ENCODE results near the gene SLTM. TPM values are rescaled to one million over a fixed set of nuclear protein-coding genes. Genes with fewer than 3 reads are reported as not detected.
"Not testable (repeated sequence)": the region's sequence is repeated elsewhere in the genome, so short reads cannot be mapped to it uniquely, and the experiment has no call there.

The SLTM gene
- total RNA-seq, 2 experiments from 2014 or later: 103 to 129 TPM

DNA sequence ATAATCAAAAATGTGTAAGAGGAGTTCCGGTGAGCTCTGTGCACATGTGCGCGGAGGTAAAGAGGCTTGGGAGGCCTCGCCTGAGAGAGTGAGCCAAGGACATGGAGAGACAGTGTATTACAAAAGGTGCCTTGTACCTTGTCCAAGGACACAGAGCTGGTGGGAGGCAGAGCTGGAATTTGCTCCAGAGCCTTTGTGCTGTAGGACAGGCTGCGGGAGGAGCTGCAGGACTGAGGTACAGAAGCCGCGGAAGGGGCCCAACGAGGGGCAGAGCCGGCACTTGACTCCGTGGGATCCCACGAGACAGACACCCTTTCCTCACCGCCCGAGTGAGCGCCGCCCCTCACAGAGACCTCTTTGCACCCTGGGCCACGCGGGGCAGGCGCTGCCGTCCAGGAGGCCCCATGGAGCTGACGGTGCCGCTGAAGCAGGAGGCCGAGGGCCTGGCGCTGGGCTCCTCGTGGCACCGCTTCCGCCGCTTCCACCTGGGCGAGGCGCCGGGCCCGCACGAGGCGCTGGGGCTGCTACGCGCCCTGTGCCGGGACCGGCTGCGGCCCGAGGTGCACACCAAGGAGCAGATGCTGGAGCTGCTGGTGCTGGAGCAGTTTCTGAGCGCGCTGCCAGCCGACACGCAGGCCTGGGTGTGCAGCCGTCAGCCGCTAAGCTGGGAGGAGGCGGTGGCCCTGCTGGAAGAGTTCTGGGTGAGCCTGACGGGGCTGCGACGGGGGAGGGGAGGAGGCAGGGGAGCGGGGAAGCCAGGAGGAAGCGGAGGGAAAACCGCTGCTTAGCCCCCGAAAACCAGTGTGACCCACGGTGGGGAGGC is 68.7 kb downstream of the SLTM start:
- POLR2A ChIA-PET: interaction anchor here (1.0 kb wide), 1 partner anchor 12 kb away, joined by 3 read pairs; no protein-coding TSS in a partner anchor

DNA sequence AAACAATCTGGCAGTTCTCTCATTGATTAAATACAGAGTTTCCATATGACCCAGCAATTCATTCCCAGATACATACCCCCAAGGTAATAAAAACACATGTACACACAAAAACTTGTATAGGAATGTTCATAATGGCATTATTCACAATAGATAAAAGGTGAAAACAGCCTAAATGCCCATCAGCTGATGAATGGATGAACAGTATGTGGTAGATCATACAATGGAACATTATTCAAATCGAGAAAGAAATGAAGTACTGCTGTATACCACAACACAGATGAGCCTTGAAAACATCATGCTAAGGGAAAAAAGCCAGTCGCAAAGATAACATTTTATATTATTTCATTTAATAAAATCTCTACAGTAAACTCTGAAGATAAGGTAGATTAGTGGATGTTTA is 71.2 kb downstream of the SLTM start:
- TF ChIP-seq, protein P1, sequence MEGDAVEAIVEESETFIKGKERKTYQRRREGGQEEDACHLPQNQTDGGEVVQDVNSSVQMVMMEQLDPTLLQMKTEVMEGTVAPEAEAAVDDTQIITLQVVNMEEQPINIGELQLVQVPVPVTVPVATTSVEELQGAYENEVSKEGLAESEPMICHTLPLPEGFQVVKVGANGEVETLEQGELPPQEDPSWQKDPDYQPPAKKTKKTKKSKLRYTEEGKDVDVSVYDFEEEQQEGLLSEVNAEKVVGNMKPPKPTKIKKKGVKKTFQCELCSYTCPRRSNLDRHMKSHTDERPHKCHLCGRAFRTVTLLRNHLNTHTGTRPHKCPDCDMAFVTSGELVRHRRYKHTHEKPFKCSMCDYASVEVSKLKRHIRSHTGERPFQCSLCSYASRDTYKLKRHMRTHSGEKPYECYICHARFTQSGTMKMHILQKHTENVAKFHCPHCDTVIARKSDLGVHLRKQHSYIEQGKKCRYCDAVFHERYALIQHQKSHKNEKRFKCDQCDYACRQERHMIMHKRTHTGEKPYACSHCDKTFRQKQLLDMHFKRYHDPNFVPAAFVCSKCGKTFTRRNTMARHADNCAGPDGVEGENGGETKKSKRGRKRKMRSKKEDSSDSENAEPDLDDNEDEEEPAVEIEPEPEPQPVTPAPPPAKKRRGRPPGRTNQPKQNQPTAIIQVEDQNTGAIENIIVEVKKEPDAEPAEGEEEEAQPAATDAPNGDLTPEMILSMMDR (conservative IDR thresholded peaks at IDR 0.05; ENCODE audit: low read length): no peak
- TF ChIP-seq EZH2phosphoT487 (IDR thresholded peaks at IDR 0.05; ENCODE audit: borderline replicate concordance, low read depth, low read length): no peak
- DNase-seq (ENCODE audit: low spot score): no peak
- POLR2A ChIA-PET: no interaction called here

More for the DNA sequence above, 68.7 kb downstream of the SLTM start:
- Histone ChIP-seq H3K4me2 (ENCODE audit: low read length) (no peak overlapping the region; the same call in 1 of the 2 replicates), H3K79me2 (ENCODE audit: insufficient read depth, low read depth, low read length) (no peaks in the 10 kb centered on the region), H3K4me3 (ENCODE audit: low read depth, low read length, poor library complexity, severe bottlenecking) (no peak overlapping the region), H4K20me1 (ENCODE audit: insufficient read depth, low read length) (no peaks in the 10 kb centered on the region), H3K36me3 (ENCODE audit: insufficient read depth, low read length) (no peaks in the 10 kb centered on the region), H2AFZ (ENCODE audit: low read length) (0 out of 2 replicates have a peak overlapping the region, but pooled peaks have one; percentile 21), H3K4me1 (ENCODE audit: insufficient read depth, low read length, poor library complexity, severe bottlenecking) (no peaks in the 10 kb centered on the region), H3K27ac (ENCODE audit: low read depth, low read length, poor library complexity, severe bottlenecking) (no peak overlapping the region), H3K9me2 (ENCODE audit: insufficient read depth, low read length) (no peaks in the 10 kb centered on the region), H3K9me3 (ENCODE audit: low read length) (no peaks in the 10 kb centered on the region)
- intact Hi-C loops (cut with micrococcal nuclease; ENCODE audit: unreplicated experiment): no loop called here
- no peak for DNase-seq (ENCODE audit: low spot score)
- TF ChIP-seq, protein P1 (conservative IDR thresholded peaks at IDR 0.05; ENCODE audit: low read length): no peak
- TF ChIP-seq EZH2phosphoT487 (IDR thresholded peaks at IDR 0.05; ENCODE audit: borderline replicate concordance, low read depth, low read length): no peak
- CTCF ChIA-PET (ENCODE audit: unreplicated experiment): interaction anchor here (0.8 kb wide), 1 partner anchor 10 kb away, joined by 3 read pairs; no protein-coding TSS in a partner anchor
- BruUV-seq (replicated peaks): no TSS peak

DNA sequence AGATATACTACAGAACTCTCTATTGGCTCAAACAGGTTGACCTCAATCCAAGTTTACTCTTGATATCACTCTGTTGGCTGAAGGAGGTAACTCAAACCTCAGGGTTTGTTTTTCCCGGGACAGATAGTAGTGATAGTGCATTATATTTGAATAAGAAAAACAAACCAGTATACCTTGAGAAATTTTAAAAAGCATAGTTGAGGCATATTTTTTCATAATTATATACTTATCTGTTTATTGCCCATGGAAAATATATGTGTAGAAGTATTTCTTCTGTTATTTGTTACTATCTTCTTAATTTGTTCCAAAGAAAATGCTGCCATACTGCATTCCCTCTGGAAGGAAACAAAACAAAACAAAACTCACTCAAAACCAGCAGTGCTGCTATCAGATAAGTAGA is 76.9 kb downstream of the SLTM start:
- H3K27ac ChIP-seq (ENCODE audit: low read depth, low read length, poor library complexity, severe bottlenecking); CTCF ChIA-PET (ENCODE audit: unreplicated experiment); H3K4me2 ChIP-seq (ENCODE audit: low read length); intact Hi-C loops (cut with micrococcal nuclease; ENCODE audit: unreplicated experiment); BruUV-seq (replicated peaks); H4K20me1 ChIP-seq (ENCODE audit: insufficient read depth, low read length); H3K4me1 ChIP-seq (ENCODE audit: insufficient read depth, low read length, poor library complexity, severe bottlenecking); H3K9me2 ChIP-seq (ENCODE audit: insufficient read depth, low read length); DNase-seq (ENCODE audit: low spot score); H3K79me2 ChIP-seq (ENCODE audit: insufficient read depth, low read depth, low read length); H2AFZ ChIP-seq (ENCODE audit: low read length); POLR2A ChIA-PET; H3K4me3 ChIP-seq (ENCODE audit: low read depth, low read length, poor library complexity, severe bottlenecking); H3K9me3 ChIP-seq (ENCODE audit: low read length): not testable (repeated sequence)
- peaks cover 13% of the 10 kb centered on the region for H3K36me3 ChIP-seq (ENCODE audit: insufficient read depth, low read length)

More for the DNA sequence above, 71.2 kb downstream of the SLTM start:
- Histone ChIP-seq H2AFZ (ENCODE audit: low read length) (no peak overlapping the region), H3K4me1 (ENCODE audit: insufficient read depth, low read length, poor library complexity, severe bottlenecking) (no peaks in the 10 kb centered on the region), H3K36me3 (ENCODE audit: insufficient read depth, low read length) (no peaks in the 10 kb centered on the region), H3K4me2 (ENCODE audit: low read length) (no peak overlapping the region), H3K9me2 (ENCODE audit: insufficient read depth, low read length) (no peaks in the 10 kb centered on the region), H3K79me2 (ENCODE audit: insufficient read depth, low read depth, low read length) (no peaks in the 10 kb centered on the region), H4K20me1 (ENCODE audit: insufficient read depth, low read length) (no peaks in the 10 kb centered on the region), H3K9me3 (ENCODE audit: low read length) (no peaks in the 10 kb centered on the region), H3K27ac (ENCODE audit: low read depth, low read length, poor library complexity, severe bottlenecking) (no peak overlapping the region), H3K4me3 (ENCODE audit: low read depth, low read length, poor library complexity, severe bottlenecking) (no peak overlapping the region)
- CTCF ChIA-PET (ENCODE audit: unreplicated experiment): no interaction called here
- no TSS peak for BruUV-seq (replicated peaks)
- intact Hi-C loops (cut with micrococcal nuclease; ENCODE audit: unreplicated experiment): no loop called here
